OCI-LY7 (cell line): Measurements from ENCODE around the gene SRRM1. TPM values are rescaled to one million over a fixed set of nuclear protein-coding genes. Genes with fewer than 3 reads are reported as not detected.

Source experiments
- BruUV-seq: library from RNA; stranded (reverse); fragments of 400-500 nt; replicated peaks from 2 replicates; lab custom pipeline; 2021; lab: Mats Ljungman, UMichigan
- CTCF ChIA-PET: fragments of 300-600 bp; sonication (Branson Sonifier 250); formaldehyde crosslinking; loops from one replicate; lab custom pipeline; 2022; ENCODE audit warnings: antibody characterized with exemption; ENCODE audit not compliant: unreplicated experiment; lab: Charles Lee
- POLR2A ChIA-PET: fragments of 300-600 bp; sonication (Branson Sonifier 250); formaldehyde crosslinking; loops from one replicate; lab custom pipeline; 2022; ENCODE audit warnings: antibody characterized with exemption; lab: Charles Lee
- DNase-seq: peaks from one replicate; pipeline ENCODE4 v3.0.0-alpha.2; 2015; ENCODE audit warnings: low spot score
- H2AFZ ChIP-seq: fragments of 200-600 bp; sonication (generic), shearing (Covaris generic); 2 replicates; pipeline ENCODE4 v1.6.1; 2014; ENCODE audit warnings: mild to moderate bottlenecking, antibody characterized with exemption, low read length, moderate library complexity
- H3K27ac ChIP-seq: fragments of 200-600 bp; sonication (generic); 2 replicates; pipeline ENCODE4 v1.5.1; 2014; ENCODE audit warnings: mixed run types, low read depth, mild to moderate bottlenecking, moderate library complexity, low read length, inconsistent platforms; ENCODE audit not compliant: poor library complexity, severe bottlenecking
- H3K36me3 ChIP-seq: fragments of 200-600 bp; sonication (generic); 2 replicates; pipeline ENCODE4 v1.6.1; 2014; ENCODE audit warnings: mild to moderate bottlenecking, antibody characterized with exemption, low read length, moderate library complexity, mixed read lengths; ENCODE audit not compliant: insufficient read depth
- H3K4me1 ChIP-seq: fragments of 200-600 bp; sonication (generic); 2 replicates; pipeline ENCODE4 v1.5.1; 2014; ENCODE audit warnings: mild to moderate bottlenecking, low read length; ENCODE audit not compliant: insufficient read depth, poor library complexity, severe bottlenecking
- H3K4me2 ChIP-seq: fragments of 200-600 bp; sonication (generic); 2 replicates; pipeline ENCODE4 v1.6.1; 2014; ENCODE audit warnings: mild to moderate bottlenecking, low read length
- H3K4me3 ChIP-seq: fragments of 200-600 bp; sonication (generic); 2 replicates; pipeline ENCODE4 v1.5.1; 2014; ENCODE audit warnings: mild to moderate bottlenecking, low read depth, low read length; ENCODE audit not compliant: poor library complexity, severe bottlenecking
- H3K79me2 ChIP-seq: fragments of 200-600 bp; sonication (generic); 2 replicates; pipeline ENCODE4 v1.6.1; 2016; ENCODE audit warnings: low read depth, mild to moderate bottlenecking, low read length, moderate library complexity, mixed read lengths; ENCODE audit not compliant: insufficient read depth
- H3K9me2 ChIP-seq: fragments of 200-600 bp; sonication (generic); 2 replicates; pipeline ENCODE4 v1.6.1; 2016; ENCODE audit warnings: mild to moderate bottlenecking, low read length, mixed read lengths; ENCODE audit not compliant: insufficient read depth
- H3K9me3 ChIP-seq: fragments of 200-600 bp; sonication (generic); 2 replicates; pipeline ENCODE4 v1.6.1; 2014; ENCODE audit warnings: mild to moderate bottlenecking, mixed run types, low read length, mixed read lengths
- H4K20me1 ChIP-seq: fragments of 200-600 bp; sonication (generic); 2 replicates; pipeline ENCODE4 v1.6.1; 2014; ENCODE audit warnings: mild to moderate bottlenecking, antibody characterized with exemption, low read length, moderate library complexity, mixed read lengths; ENCODE audit not compliant: insufficient read depth
- CTCF ChIP-seq: fragments of 200-600 bp; sonication (generic); conservative IDR thresholded peaks from 2 replicates; pipeline ENCODE4 v1.5.1; 2014; ENCODE audit warnings: mild to moderate bottlenecking, antibody characterized with exemption, low read length, moderate library complexity, mixed read lengths
- EZH2phosphoT487 ChIP-seq: fragments of 200-600 bp; sonication (generic); IDR thresholded peaks from 2 replicates; pipeline ENCODE4 v1.6.1; 2018; ENCODE audit warnings: low read depth, borderline replicate concordance, mild to moderate bottlenecking, mixed run types, antibody characterized with exemption, low read length, moderate library complexity, mixed read lengths
- intact Hi-C: fragments of 100-400 bp; cut with micrococcal nuclease; formaldehyde crosslinking; loops from one replicate; pipeline ENCODE4 v1.10.0; 2022; ENCODE audit not compliant: unreplicated experiment
- total RNA-seq, 2 experiments: library from RNA; depleted of rRNA in 1 of 2; stranded (reverse); fragments of >200 nt in 1 of 2; shearing (Covaris generic) in 1 of 2; gene quantifications; 2 replicates each; pipeline ENCODE4 v1.2.3, GENCODE V29; 2014 to 2022

Gene SRRM1
- total RNA-seq, 2 experiments from 2014 or later, result 78.5 to 251 TPM

DNA sequence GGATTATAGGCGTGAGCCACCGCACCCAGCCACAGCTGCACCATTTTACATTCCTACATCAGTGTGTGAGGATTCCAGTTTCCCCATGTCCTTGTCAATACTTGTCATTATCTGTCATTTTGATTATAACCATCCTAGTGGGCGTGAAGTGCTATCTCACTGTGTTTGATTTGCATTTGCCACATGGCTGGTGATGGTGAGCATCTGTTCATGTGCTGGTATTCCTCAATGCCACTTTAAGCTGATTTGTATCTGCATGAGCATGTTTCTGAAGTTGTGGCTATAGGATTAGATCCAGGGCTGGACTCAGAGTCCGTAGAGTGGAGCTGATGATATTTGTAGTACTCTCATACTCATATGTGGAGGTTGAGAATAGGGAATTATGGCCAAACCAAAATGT, 36.6 kb downstream of the SRRM1 start:
- ChIA-PET CTCF (no interaction called here), POLR2A (no interaction called here)
- no peak overlapping the region for H2AFZ ChIP-seq
- H3K9me3 ChIP-seq, result no peaks in the 10 kb centered on the region
- H3K27ac ChIP-seq, result no peak overlapping the region
- H4K20me1 ChIP-seq, result no peaks in the 10 kb centered on the region
- no peak for DNase-seq
- no peak overlapping the region for H3K4me2 ChIP-seq
- intact Hi-C loops, result no loop called here
- H3K9me2 ChIP-seq, result no peaks in the 10 kb centered on the region
- H3K4me3 ChIP-seq, result no peak overlapping the region
- no TSS peak for BruUV-seq
- no peaks in the 10 kb centered on the region for H3K4me1 ChIP-seq
- no peaks in the 10 kb centered on the region for H3K79me2 ChIP-seq
- TF ChIP-seq EZH2phosphoT487 (no peak), CTCF (no peak)
- peaks cover 35% of the 10 kb centered on the region for H3K36me3 ChIP-seq

DNA sequence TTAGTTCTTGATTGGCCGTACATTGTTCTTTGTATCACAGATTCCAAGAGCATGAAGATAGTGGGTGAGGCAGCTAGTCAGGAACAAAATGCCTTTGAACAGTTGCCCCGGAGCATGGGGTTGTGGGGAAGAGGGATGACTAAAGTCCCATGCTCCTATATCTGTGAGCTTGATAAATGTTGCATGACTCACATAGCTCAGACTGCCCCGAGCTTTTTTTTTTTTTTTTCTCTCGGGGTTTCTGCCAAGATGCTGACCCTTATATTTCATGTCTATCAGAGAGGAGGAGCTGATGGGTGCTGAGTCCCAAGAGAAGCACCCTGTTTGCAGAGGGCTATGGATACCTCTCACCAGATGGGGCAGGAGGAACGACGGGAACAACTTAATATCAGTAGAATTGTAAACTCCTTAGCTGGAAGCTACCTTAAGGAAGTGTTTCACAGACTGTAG, 40.6 kb downstream of the SRRM1 start:
- H2AFZ ChIP-seq, result no peak overlapping the region
- no peaks in the 10 kb centered on the region for H3K9me2 ChIP-seq
- CTCF ChIA-PET, result no interaction called here
- no peaks in the 10 kb centered on the region for H3K4me1 ChIP-seq
- no peak overlapping the region for H3K4me2 ChIP-seq
- POLR2A ChIA-PET, result interaction anchor here (0.6 to 1.5 kb wide), 2 partner anchors 142 to 152 kb away, joined by 4 to 5 read pairs; no protein-coding TSS in a partner anchor
- no peak for DNase-seq
- H3K36me3 ChIP-seq, result no peaks in the 10 kb centered on the region
- intact Hi-C loops, result no loop called here
- H3K9me3 ChIP-seq, result no peaks in the 10 kb centered on the region
- TF ChIP-seq CTCF (no peak), EZH2phosphoT487 (no peak)
- H3K79me2 ChIP-seq, result no peaks in the 10 kb centered on the region
- no peak overlapping the region for H3K27ac ChIP-seq
- no peak overlapping the region for H3K4me3 ChIP-seq
- H4K20me1 ChIP-seq, result no peaks in the 10 kb centered on the region
- BruUV-seq, result no TSS peak

DNA sequence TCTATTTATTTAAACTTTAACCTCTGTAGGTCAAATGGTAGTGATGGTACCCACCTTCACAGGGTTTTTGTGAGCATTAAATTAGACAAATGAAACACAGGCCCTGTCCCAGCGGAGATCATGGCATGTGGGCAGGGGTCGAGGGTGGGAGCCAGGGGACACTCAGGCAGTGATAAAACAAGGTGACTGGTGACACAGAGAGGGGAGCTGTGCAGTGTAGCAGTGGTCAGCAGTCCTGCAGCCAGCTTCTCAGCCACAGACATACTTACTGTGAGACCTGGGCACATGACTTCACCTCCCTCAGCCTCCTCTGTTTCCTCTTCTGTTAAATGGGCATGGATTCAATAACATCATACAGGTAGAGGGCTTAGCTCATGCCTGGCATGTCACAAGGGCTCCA, 44.9 kb downstream of the SRRM1 start:
- H3K4me2 ChIP-seq, result no peak overlapping the region
- H2AFZ ChIP-seq, result no peak overlapping the region
- no peak overlapping the region for H3K4me3 ChIP-seq
- H3K4me1 ChIP-seq, result no peaks in the 10 kb centered on the region
- no peak for TF ChIP-seq CTCF
- TF ChIP-seq EZH2phosphoT487, result no peak
- no peak overlapping the region for H3K27ac ChIP-seq
- no peaks in the 10 kb centered on the region for H4K20me1 ChIP-seq
- BruUV-seq, result no TSS peak
- no peaks in the 10 kb centered on the region for H3K9me3 ChIP-seq
- no peaks in the 10 kb centered on the region for H3K9me2 ChIP-seq
- CTCF ChIA-PET, result interaction anchor here (0.6 to 3.3 kb wide), 5 partner anchors 96 to 538 kb away, joined by 3 to 15 read pairs (median 5); no protein-coding TSS in a partner anchor
- no peaks in the 10 kb centered on the region for H3K36me3 ChIP-seq
- no peaks in the 10 kb centered on the region for H3K79me2 ChIP-seq
- no peak for DNase-seq
- intact Hi-C loops, result loop anchor here (2.0 kb wide), 2 partner anchors 57 to 143 kb away; partner anchors contain the start of gene CLIC4
- POLR2A ChIA-PET, result interaction anchor here (1.0 to 2.5 kb wide), 4 partner anchors 130 to 148 kb away, joined by 3 to 10 read pairs (median 5); no protein-coding TSS in a partner anchor
